Stomach (tissue), 9 donors: Measurements from ENCODE around the gene IL12B. TPM values are rescaled to one million over a fixed set of nuclear protein-coding genes. Genes with fewer than 3 reads are reported as not detected.

Experiments
- DNase-seq, 2 donors: peaks; one replicate each; pipeline versions ENCODE4 v3.0.0 to v3.0.0-alpha.2; 2013 to 2019
- H3K27ac ChIP-seq, 5 donors: fragments of 200-600 bp in 4 of 5; sonication (generic) in 4 of 5; one replicate each; pipeline ENCODE4 v1.5.1; 2013 to 2019; ENCODE audit warnings: mild to moderate bottlenecking in 1 of 5, moderate library complexity in 1 of 5
- H3K27me3 ChIP-seq, 3 donors: fragments of 200-600 bp; sonication (generic); one replicate each; pipeline ENCODE4 v1.5.1; 2017 to 2019; ENCODE audit warnings: mixed run types in 1 of 3
- H3K36me3 ChIP-seq, 4 donors: fragments of 200-600 bp; sonication (generic); 1 replicate in 3 of 4; 2 replicates in 1 of 4; pipeline ENCODE4 v1.5.1; 2016 to 2019
- H3K4me1 ChIP-seq, 4 donors: fragments of 200-600 bp; sonication (generic); one replicate each; pipeline ENCODE4 v1.5.1; 2016 to 2019
- H3K4me3 ChIP-seq, 4 donors: fragments of 200-600 bp; sonication (generic) in 3 of 4; one replicate each; pipeline ENCODE4 v1.5.1; 2016 to 2019; ENCODE audit warnings: mild to moderate bottlenecking in 1 of 4
- H3K9me3 ChIP-seq, 4 donors: fragments of 200-600 bp; sonication (generic); one replicate each; pipeline ENCODE4 v1.5.1; 2016 to 2019
- EP300 ChIP-seq: sonication (generic); formaldehyde crosslinking; IDR thresholded peaks from one replicate; pipeline ENCODE4 v1.6.1; 2017; ENCODE audit warnings: antibody characterized with exemption
- POLR2A ChIP-seq, 4 donors: fragments of 450-650 bp; IDR thresholded peaks; one replicate each; pipeline ENCODE4 v1.6.1; 2016; ENCODE audit warnings: antibody characterized with exemption in 4 of 4, control low read depth in 2 of 4, mild to moderate bottlenecking in 1 of 4, moderate library complexity in 1 of 4
- POLR2AphosphoS5 ChIP-seq, 3 donors: sonication (generic); formaldehyde crosslinking; IDR thresholded peaks; one replicate each; pipeline ENCODE4 v1.6.1; 2016; ENCODE audit warnings: antibody characterized with exemption in 3 of 3
- WGBS, 5 donors: extraction: QIAGEN DNeasy Blood & Tissue Kit in 3 of 5; methylation state at CpG; one replicate each; pipeline versions ENCODE4 v1.1.5 to v1.1.7; 2013 to 2018; 5-methylcytosine and 5-hydroxymethylcytosine counted together
- intact Hi-C: fragments of 100-400 bp; cut with DNase I; formaldehyde crosslinking; loops from one replicate; pipeline ENCODE4 v1.15.1; 2023; ENCODE audit warnings: low total_unique reads
- polyA plus RNA-seq, 3 donors: library from polyadenylated mRNA; stranded (reverse); fragments of 200-250 nt; gene quantifications; one replicate each; pipeline ENCODE4 v1.2.3, GENCODE V29; 2013
- total RNA-seq, 5 donors: library from RNA; depleted of rRNA; stranded (reverse); fragments of >200 nt; gene quantifications; one replicate each; pipeline versions ENCODE4 v1.1.0 to v1.2.3, GENCODE V29; 2014 to 2016
- TF ChIP-seq, protein P1 (sequence below), 7 experiments: fragments of 450-650 bp in 4 of 7; fragments of 200-600 bp in 3 of 7; sonication (generic) in 3 of 7; IDR thresholded peaks; one replicate each; pipeline ENCODE4 v1.5.1; 2016 to 2019; ENCODE audit warnings: antibody characterized with exemption in 7 of 7, control low read depth in 2 of 7, mild to moderate bottlenecking in 1 of 7
- donor health status: healthy with polysubstance abuse.
- donor health status: Bipolar disorder and iron deficiency.
- donor health status: healthy.

Gene IL12B
- total and polyA plus RNA-seq, 8 donors = 0.05 TPM; not detected in 7

GRCh38 chr5:159319363-159319762 is 10.9 kb downstream of the IL12B start:
- TF ChIP-seq POLR2A (IDR thresholded peaks at IDR 0.05) (no peak), EP300 (no peak), POLR2AphosphoS5 (IDR thresholded peaks at IDR 0.05) (no peak)
- TF ChIP-seq, protein P1, sequence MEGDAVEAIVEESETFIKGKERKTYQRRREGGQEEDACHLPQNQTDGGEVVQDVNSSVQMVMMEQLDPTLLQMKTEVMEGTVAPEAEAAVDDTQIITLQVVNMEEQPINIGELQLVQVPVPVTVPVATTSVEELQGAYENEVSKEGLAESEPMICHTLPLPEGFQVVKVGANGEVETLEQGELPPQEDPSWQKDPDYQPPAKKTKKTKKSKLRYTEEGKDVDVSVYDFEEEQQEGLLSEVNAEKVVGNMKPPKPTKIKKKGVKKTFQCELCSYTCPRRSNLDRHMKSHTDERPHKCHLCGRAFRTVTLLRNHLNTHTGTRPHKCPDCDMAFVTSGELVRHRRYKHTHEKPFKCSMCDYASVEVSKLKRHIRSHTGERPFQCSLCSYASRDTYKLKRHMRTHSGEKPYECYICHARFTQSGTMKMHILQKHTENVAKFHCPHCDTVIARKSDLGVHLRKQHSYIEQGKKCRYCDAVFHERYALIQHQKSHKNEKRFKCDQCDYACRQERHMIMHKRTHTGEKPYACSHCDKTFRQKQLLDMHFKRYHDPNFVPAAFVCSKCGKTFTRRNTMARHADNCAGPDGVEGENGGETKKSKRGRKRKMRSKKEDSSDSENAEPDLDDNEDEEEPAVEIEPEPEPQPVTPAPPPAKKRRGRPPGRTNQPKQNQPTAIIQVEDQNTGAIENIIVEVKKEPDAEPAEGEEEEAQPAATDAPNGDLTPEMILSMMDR (IDR thresholded peaks at IDR 0.05) = no peak
- H3K9me3 ChIP-seq = no peaks in the 10 kb centered on the region
- intact Hi-C loops = loop anchor here (10.0 kb wide), 1 partner anchor 165 kb away; no protein-coding TSS in a partner anchor
- no peaks in the 10 kb centered on the region for H3K27me3 ChIP-seq
- no peak overlapping the region for H3K4me3 ChIP-seq
- WGBS, 5 donors = 56 to 68% (median 65%) methylated on average over 3 of the region's 3 CpGs
- no peaks in the 10 kb centered on the region for H3K36me3 ChIP-seq
- H3K4me1 ChIP-seq = no peaks in the 10 kb centered on the region
- no peak for DNase-seq
- no peak overlapping the region for H3K27ac ChIP-seq

GRCh38 chr5:159318448-159318847 is 11.8 kb downstream of the IL12B start:
- H3K9me3 ChIP-seq = no peaks in the 10 kb centered on the region
- H3K4me1 ChIP-seq = no peaks in the 10 kb centered on the region
- H3K36me3 ChIP-seq = no peaks in the 10 kb centered on the region
- no peak for DNase-seq
- no peaks in the 10 kb centered on the region for H3K27me3 ChIP-seq
- H3K4me3 ChIP-seq = no peak overlapping the region
- intact Hi-C loops = loop anchor here (10.0 kb wide), 1 partner anchor 164 kb away; no protein-coding TSS in a partner anchor
- no peak overlapping the region for H3K27ac ChIP-seq
- TF ChIP-seq EP300 = no peak
- no peak for TF ChIP-seq POLR2AphosphoS5 (IDR thresholded peaks at IDR 0.05)
- no peak for TF ChIP-seq POLR2A (IDR thresholded peaks at IDR 0.05)
- TF ChIP-seq, protein P1 (IDR thresholded peaks at IDR 0.05) = no peak
- WGBS, 5 donors = 71 to 80% (median 78%) methylated on average over 4 of the region's 4 CpGs

DNA sequence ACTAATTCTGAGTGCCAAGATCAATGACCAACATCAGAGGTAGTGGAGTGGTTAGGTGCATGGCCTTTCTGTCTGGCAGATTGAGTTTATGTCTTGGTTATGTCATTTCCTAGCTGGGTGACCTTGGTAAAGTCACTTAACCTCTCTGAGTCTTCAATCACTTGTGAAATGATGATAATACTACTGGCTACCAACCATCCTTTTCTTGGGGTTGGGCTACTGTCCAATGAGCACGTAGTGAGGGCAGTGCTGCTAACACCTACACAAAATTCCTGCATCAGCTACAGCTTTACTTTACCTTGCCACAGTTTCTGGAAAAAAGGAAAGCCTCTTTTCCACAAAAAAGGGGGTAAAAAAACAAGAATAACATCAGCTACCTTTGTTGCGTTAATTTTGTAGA is 12.4 kb downstream of the IL12B start:
- H3K9me3 ChIP-seq = no peaks in the 10 kb centered on the region
- intact Hi-C loops = loop anchor here (10.0 kb wide), 1 partner anchor 163 kb away; no protein-coding TSS in a partner anchor

GRCh38 chr5:159316519-159317383 is 13.5 kb downstream of the IL12B start:
- H3K4me1 ChIP-seq = no peaks in the 10 kb centered on the region
- WGBS, 5 donors = 77 to 81% (median 78%) methylated on average over 9 of the region's 9 CpGs
- no peaks in the 10 kb centered on the region for H3K36me3 ChIP-seq
- TF ChIP-seq, protein P1 (IDR thresholded peaks at IDR 0.05) = peak in 5 of 7 experiments; percentile 16 to 51 (median 45)
- TF ChIP-seq POLR2AphosphoS5 (IDR thresholded peaks at IDR 0.05) = peak in 1 of 3 donors; percentile 15
- TF ChIP-seq EP300 = no peak
- TF ChIP-seq POLR2A (IDR thresholded peaks at IDR 0.05) = no peak
- no peak overlapping the region for H3K27ac ChIP-seq
- intact Hi-C loops = loop anchor here (10.0 kb wide), 1 partner anchor 162 kb away; no protein-coding TSS in a partner anchor
- H3K9me3 ChIP-seq = no peaks in the 10 kb centered on the region
- no peak overlapping the region for H3K4me3 ChIP-seq
- peak; percentile 52 to 78 for DNase-seq
- H3K27me3 ChIP-seq = peaks cover 0 to 6% (median 0%) of the 10 kb centered on the region in 3 donors

More for the DNA sequence above, 12.4 kb downstream of the IL12B start:
- H3K36me3 ChIP-seq = no peaks in the 10 kb centered on the region
- no peak overlapping the region for H3K27ac ChIP-seq
- H3K27me3 ChIP-seq = no peaks in the 10 kb centered on the region
- DNase-seq = no peak
- no peak overlapping the region for H3K4me3 ChIP-seq
- no peaks in the 10 kb centered on the region for H3K4me1 ChIP-seq
- 56 to 70% (median 56%) methylated on average over 2 of the region's 2 CpGs for WGBS, 5 donors
- TF ChIP-seq POLR2A (IDR thresholded peaks at IDR 0.05) (no peak), EP300 (no peak), POLR2AphosphoS5 (IDR thresholded peaks at IDR 0.05) (no peak)
- TF ChIP-seq, protein P1 (IDR thresholded peaks at IDR 0.05) = no peak
